ENCODE data around the gene ADRA1B. TPM values are rescaled to one million over a fixed set of nuclear protein-coding genes. Genes with fewer than 3 reads are reported as not detected.

Gene ADRA1B
- total and polyA plus RNA-seq, 2 of the 8 experiments (the other 6 are each of a cell fraction or from before 2014, with no cell fraction given): not detected

GRCh38 chr5:159910207-159910842 is 6.0 kb upstream of the ADRA1B start (continued):
- TF ChIP-seq CTCF (IDR thresholded peaks at IDR 0.05; ENCODE audit: control extremely low read depth in 1 of 3, insufficient read depth in 1 of 3, low read depth in 1 of 3, low read length in 3 of 3): no peak
- TF ChIP-seq KDM1A (IDR thresholded peaks at IDR 0.05; ENCODE audit: borderline replicate concordance, low read length): no peak
- no peak for TF ChIP-seq ASH2L (IDR thresholded peaks at IDR 0.05; ENCODE audit: low read length)
- no peak for TF ChIP-seq SUZ12 (IDR thresholded peaks at IDR 0.05; ENCODE audit: low read length)
- TF ChIP-seq MAFK (IDR thresholded peaks at IDR 0.05; ENCODE audit: low read depth, low read length): no peak
